PC-3 (cell line): ENCODE results near the gene BEST2. TPM values are rescaled to one million over a fixed set of nuclear protein-coding genes. Genes with fewer than 3 reads are reported as not detected.

Source experiments
- ATAC-seq: fragments of 200-7000 bp; cut with Tn5 transposase; 2 replicates; pipeline ENCODE4 v1.9.1; 2020; ENCODE audit warnings: mild to moderate bottlenecking, moderate library complexity
- BruUV-seq: library from RNA; stranded (reverse); fragments of 400-500 nt; replicated peaks from 2 replicates; lab custom pipeline; 2021; lab: Mats Ljungman, UMichigan
- CTCF ChIA-PET: fragments of 300-600 bp; sonication (Branson Sonifier 250); formaldehyde crosslinking; loops from one replicate; lab custom pipeline; 2022; ENCODE audit warnings: antibody characterized with exemption; lab: Charles Lee
- POLR2A ChIA-PET: fragments of 300-600 bp; sonication (Branson Sonifier 250); formaldehyde crosslinking; loops from one replicate; lab custom pipeline; 2022; ENCODE audit warnings: antibody characterized with exemption; ENCODE audit not compliant: unreplicated experiment; lab: Charles Lee
- DNase-seq: peaks from one replicate; pipeline ENCODE4 v3.0.0-alpha.2; 2015
- H2AFZ ChIP-seq: fragments of 300-600 bp; sonication (generic); 2 replicates; pipeline ENCODE4 v1.6.0; 2016; ENCODE audit warnings: antibody characterized with exemption, low read length
- H3F3A ChIP-seq: fragments of 300-600 bp; sonication (generic); one replicate; pipeline ENCODE4 v1.6.0; 2017; ENCODE audit warnings: antibody characterized with exemption, low read length, control low read depth, mild to moderate bottlenecking; ENCODE audit not compliant: unreplicated experiment
- H3K27ac ChIP-seq: fragments of 300-600 bp; sonication (generic); 2 replicates; pipeline ENCODE4 v1.5.1; 2016; ENCODE audit warnings: mild to moderate bottlenecking, low read length
- H3K27me3 ChIP-seq: fragments of 300-600 bp; sonication (generic); 2 replicates; pipeline ENCODE4 v1.6.1; 2016; ENCODE audit warnings: low read length, mixed read lengths
- H3K36me3 ChIP-seq: fragments of 300-600 bp; sonication (generic); 2 replicates; pipeline ENCODE4 v1.6.1; 2016; ENCODE audit warnings: low read depth, mixed run types, low read length, mixed read lengths
- H3K4me1 ChIP-seq: fragments of 300-600 bp; sonication (generic); 2 replicates; pipeline ENCODE4 v1.5.1; 2016; ENCODE audit warnings: low read length; ENCODE audit not compliant: insufficient read depth
- H3K4me2 ChIP-seq: fragments of 300-600 bp; sonication (generic); 2 replicates; pipeline ENCODE4 v1.6.0; 2016; ENCODE audit warnings: low read length
- H3K4me3 ChIP-seq: fragments of 300-600 bp; sonication (generic); 2 replicates; pipeline ENCODE4 v1.5.1; 2016; ENCODE audit warnings: mild to moderate bottlenecking, low read length, mixed read lengths
- H3K79me2 ChIP-seq: fragments of 300-600 bp; sonication (generic); 2 replicates; pipeline ENCODE4 v1.6.1; 2017; ENCODE audit warnings: low read length, mixed read lengths
- H3K9ac ChIP-seq: fragments of 300-600 bp; sonication (generic); 2 replicates; pipeline ENCODE4 v1.6.0; 2016; ENCODE audit warnings: mild to moderate bottlenecking, low read length
- H3K9me2 ChIP-seq: fragments of 300-600 bp; sonication (generic); replicated peaks from 2 replicates; pipeline ENCODE4 v1.6.1; 2016; ENCODE audit warnings: mixed run types, low read length, mixed read lengths
- H3K9me3 ChIP-seq: fragments of 300-600 bp; sonication (generic); 2 replicates; pipeline ENCODE4 v1.6.1; 2016; ENCODE audit warnings: low read length, mixed read lengths
- H4K20me1 ChIP-seq: fragments of 300-600 bp; sonication (generic); 2 replicates; pipeline ENCODE4 v1.6.1; 2016; ENCODE audit warnings: low read length, mixed read lengths
- CTCF ChIP-seq: fragments of 300-600 bp; sonication (generic); conservative IDR thresholded peaks from 2 replicates; pipeline ENCODE4 v1.5.1; 2017; ENCODE audit warnings: antibody characterized with exemption, low read depth, mild to moderate bottlenecking, low read length
- EZH2 ChIP-seq: fragments of 300-600 bp; sonication (generic); IDR thresholded peaks from one replicate; pipeline ENCODE4 v1.6.1; 2017; ENCODE audit warnings: antibody characterized with exemption, mild to moderate bottlenecking, low read length; ENCODE audit not compliant: unreplicated experiment
- EZH2phosphoT487 ChIP-seq: fragments of 300-600 bp; sonication (generic); IDR thresholded peaks from 2 replicates; pipeline ENCODE4 v1.6.1; 2018; ENCODE audit warnings: mild to moderate bottlenecking, antibody characterized with exemption, low read length, borderline replicate concordance
- intact Hi-C: fragments of 100-400 bp; cut with micrococcal nuclease; formaldehyde crosslinking; loops from 2 replicates; pipeline ENCODE4 v1.9.0; 2023
- total RNA-seq: library from RNA; depleted of rRNA; stranded (reverse); fragments of >200 nt; gene quantifications from 2 replicates; pipeline ENCODE4 v1.2.3, GENCODE V29; 2014

Gene BEST2
- total RNA-seq, 1 experiment from 2014 or later, result 0.07 TPM

- ChIA-PET POLR2A (interaction anchor here (0.8 kb wide), 1 partner anchor 35 kb away, joined by 3 read pairs; the partner anchor contains the start of gene JUNB), CTCF (no interaction called here)
- H3K9me3 ChIP-seq, result no peaks in the 10 kb centered on the region
- no peak overlapping the region for H2AFZ ChIP-seq
- no peaks in the 10 kb centered on the region for H3F3A ChIP-seq
- no TSS peak for BruUV-seq
- no peak overlapping the region for H3K9ac ChIP-seq
- DNase-seq (no peak), ATAC-seq (no peak)
- intact Hi-C loops, result no loop called here
- no peaks in the 10 kb centered on the region for H3K79me2 ChIP-seq
- H3K4me3 ChIP-seq, result no peak overlapping the region
- peaks cover 9% of the 10 kb centered on the region for H3K27me3 ChIP-seq
- H3K27ac ChIP-seq, result no peak overlapping the region
- TF ChIP-seq EZH2phosphoT487, result no peak
- no peak for TF ChIP-seq EZH2
- TF ChIP-seq CTCF, result no peak
- H3K36me3 ChIP-seq, result no peaks in the 10 kb centered on the region
- H3K4me1 ChIP-seq, result no peaks in the 10 kb centered on the region
- H3K4me2 ChIP-seq, result no peak overlapping the region
- H4K20me1 ChIP-seq, result no peaks in the 10 kb centered on the region
- no peaks in the 10 kb centered on the region for H3K9me2 ChIP-seq
Observed at GRCh38 chr19:12756150-12756883, 4.7 kb downstream of the BEST2 start.

- Histone ChIP-seq H3K36me3 (no peaks in the 10 kb centered on the region), H3K9ac (no peak overlapping the region), H3K9me2 (no peaks in the 10 kb centered on the region), H2AFZ (peak overlapping the region; percentile 76), H4K20me1 (no peaks in the 10 kb centered on the region), H3K79me2 (no peaks in the 10 kb centered on the region), H3F3A (no peaks in the 10 kb centered on the region), H3K4me3 (peak overlapping the region; percentile 53), H3K4me1 (no peaks in the 10 kb centered on the region), H3K27ac (no peak overlapping the region), H3K4me2 (peak overlapping the region; percentile 78), H3K27me3 (no peaks in the 10 kb centered on the region), H3K9me3 (no peaks in the 10 kb centered on the region)
- BruUV-seq, result no TSS peak
- POLR2A ChIA-PET, result interaction anchor here (0.6 kb wide), 1 partner anchor 9 kb away, joined by 6 read pairs; no protein-coding TSS in a partner anchor
- TF ChIP-seq EZH2phosphoT487 (no peak), CTCF (peak; percentile 97), EZH2 (no peak)
- CTCF ChIA-PET, result interaction anchor here (0.6 to 1.4 kb wide), 11 partner anchors 9 to 115 kb away, joined by 3 to 11 read pairs (median 5); partner anchors contain the start of gene JUNB
- peak; percentile 87 for ATAC-seq
- intact Hi-C loops, result loop anchor here (1.0 kb wide), 1 partner anchor 40 kb away; no protein-coding TSS in a partner anchor
- DNase-seq, result peak; percentile 90
Observed at GRCh38 chr19:12757544-12758274, 6.1 kb downstream of the BEST2 start.
